Mammary epithelial cell (primary cell): ENCODE results near the gene DHX38.

Experiments used
- CTCF ChIP-seq, 2 donors: IDR thresholded peaks in 1 of 2; conservative IDR thresholded peaks in 1 of 2; 2 replicates each; pipeline ENCODE4 v1.5.1; 2011 to 2012; ENCODE audit warnings: inconsistent platforms in 2 of 2, low read length in 2 of 2, mild to moderate bottlenecking in 2 of 2, control low read depth in 1 of 2, low read depth in 1 of 2; ENCODE audit not compliant: insufficient read depth in 1 of 2; ENCODE audit errors: extremely low read depth in 1 of 2
- EZH2 ChIP-seq: IDR thresholded peaks from 2 replicates; pipeline ENCODE4 v1.6.1; 2012; ENCODE audit warnings: low read length, inconsistent platforms, borderline replicate concordance

GRCh38 chr16:72109966-72110530 is 16.4 kb downstream of the DHX38 start:
- TF ChIP-seq CTCF (conservative IDR thresholded peaks at IDR 0.05 in 1 of 2, IDR thresholded peaks at IDR 0.05 in 1 of 2; ENCODE audit: extremely low read depth in 1 of 2, insufficient read depth in 1 of 2, low read depth in 1 of 2, low read length in 2 of 2): no peak
- TF ChIP-seq EZH2: no peak
